Measurements from ENCODE around the gene PAPSS2.
"Not testable (repeated sequence)": the region's sequence is repeated elsewhere in the genome, so short reads cannot be mapped to it uniquely, and the experiment has no call there.

The PAPSS2 gene

DNA sequence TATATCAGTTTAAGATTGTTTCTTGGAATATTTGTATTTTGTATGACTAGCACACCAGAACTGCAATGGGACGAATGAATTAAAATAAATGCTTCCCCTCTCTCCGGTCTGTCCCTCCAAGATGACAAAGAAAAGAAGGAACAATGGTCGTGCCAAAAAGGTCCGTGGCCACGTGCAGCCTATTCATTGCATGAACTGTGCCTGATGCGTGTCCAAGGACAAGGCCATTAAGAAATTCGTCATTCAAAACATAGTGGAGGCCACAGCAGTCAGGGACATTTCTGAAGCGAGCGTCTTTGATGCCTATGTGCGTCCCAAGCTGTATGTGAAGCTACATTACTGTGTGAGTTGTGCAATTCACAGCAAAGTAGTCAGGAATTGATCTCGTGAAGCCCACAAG lies 17.2 kb upstream of the PAPSS2 start:
- no peak for DNase-seq

DNA sequence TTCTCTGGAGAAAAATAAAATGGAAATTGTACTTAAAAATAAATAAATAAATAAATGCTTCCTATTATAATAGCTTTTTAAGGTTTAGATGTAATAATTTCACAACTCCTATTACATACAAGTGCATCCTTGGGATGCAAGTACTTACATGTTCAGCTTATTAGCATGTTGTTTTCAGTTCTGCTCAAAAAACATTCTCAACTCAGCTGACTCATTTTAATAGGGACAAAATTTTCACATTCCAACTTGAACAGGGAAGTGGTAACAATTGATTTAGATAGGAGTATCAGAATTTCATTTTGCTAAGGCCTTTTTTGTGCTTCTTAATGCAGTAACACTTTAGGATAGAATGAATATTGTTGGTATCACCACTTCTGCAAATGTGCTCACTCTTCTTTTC lies 16.7 kb upstream of the PAPSS2 start:
- no peak for DNase-seq

DNA sequence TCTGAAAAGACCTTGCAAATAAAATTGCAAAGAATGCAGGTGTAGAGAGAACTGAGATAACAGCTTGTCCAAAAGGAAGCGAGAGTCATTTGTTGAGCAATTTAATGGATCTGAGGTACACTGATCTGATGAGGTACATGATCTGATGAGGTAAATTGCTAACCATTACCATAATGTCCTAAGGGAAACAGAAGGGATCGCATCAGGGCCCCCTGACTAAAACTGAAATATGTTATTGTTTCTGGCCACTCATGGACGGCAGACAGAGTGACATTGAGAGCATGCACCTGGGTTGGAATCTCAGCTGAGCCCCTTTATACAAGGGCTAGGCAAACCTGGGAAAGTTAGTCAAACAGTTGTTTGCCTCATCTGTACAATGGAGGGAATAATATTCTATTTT lies 15.8 kb upstream of the PAPSS2 start:
- DNase-seq, result no peak

DNA sequence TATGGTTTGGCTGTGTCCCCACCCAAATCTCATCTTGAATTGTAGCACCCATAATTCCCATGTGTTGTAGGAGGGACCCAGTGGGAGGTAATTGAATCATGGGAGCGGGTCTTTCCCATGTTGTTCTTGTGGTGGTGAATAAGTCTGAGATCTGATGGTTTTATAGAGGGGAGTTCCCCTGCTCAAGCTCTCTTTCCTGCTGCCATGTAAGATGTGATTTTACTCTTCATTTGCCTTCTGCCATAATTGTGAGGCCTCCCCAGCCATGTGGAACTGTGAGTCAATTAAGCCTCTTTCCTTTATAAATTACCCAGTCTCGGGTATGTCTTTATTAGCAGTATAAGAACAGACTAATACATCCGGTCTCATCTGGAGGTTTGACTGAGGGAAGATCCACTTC lies 15.2 kb upstream of the PAPSS2 start:
- DNase-seq, result not testable (repeated sequence)

DNA sequence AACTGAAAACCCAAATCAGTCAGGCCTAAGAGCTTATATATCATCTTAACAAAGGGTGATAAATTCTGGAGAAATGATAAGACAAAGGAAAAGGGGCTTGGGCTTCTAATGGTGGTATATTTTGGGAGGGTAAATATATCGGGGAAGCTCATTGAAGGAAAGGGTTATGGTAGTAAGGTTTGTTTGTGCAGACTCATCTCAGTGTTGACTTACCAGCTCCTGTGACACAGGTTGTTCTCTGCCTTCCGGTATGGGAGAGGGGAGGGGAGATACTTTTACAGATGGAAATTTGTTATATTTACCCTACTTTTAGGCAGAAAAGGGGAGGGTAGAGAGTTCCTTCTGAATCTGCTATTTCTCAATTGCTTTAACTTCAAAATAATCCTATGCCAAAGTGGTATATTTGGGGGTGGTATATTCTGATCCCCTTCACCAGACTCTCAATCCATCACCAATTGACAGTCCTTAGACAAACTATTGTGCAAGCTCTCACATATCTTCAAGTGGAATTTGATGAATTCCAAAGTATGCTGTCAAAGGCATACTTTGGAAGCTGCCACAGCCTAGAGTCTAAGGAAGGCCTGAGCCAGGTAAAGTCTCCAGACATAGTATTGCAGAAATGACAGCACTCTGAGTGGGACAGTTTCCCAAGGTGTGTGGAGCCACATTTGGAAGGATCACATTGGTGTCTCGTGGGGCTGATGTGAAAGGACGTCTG lies 13.3 kb upstream of the PAPSS2 start:
- no peak for DNase-seq

DNA sequence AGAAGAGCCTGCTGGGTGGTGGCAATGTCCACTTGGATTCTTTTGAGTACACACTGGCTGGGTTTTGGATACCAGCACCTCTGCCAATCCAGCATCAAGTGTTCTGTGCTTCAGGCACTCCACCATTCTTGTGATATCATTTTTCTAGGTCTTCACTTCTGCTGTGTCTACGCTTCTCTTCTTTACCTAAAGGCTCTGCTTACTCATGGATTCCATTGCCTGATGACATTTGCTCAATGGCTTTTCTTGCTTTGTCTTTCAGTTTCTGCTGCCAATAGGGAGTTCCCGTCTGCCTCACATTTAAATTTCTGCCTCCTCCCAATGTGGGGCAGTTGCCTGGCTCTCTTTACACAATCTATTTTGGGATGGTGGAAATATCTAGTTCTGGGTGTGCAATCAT lies 12.7 kb upstream of the PAPSS2 start:
- no peak for DNase-seq

DNA sequence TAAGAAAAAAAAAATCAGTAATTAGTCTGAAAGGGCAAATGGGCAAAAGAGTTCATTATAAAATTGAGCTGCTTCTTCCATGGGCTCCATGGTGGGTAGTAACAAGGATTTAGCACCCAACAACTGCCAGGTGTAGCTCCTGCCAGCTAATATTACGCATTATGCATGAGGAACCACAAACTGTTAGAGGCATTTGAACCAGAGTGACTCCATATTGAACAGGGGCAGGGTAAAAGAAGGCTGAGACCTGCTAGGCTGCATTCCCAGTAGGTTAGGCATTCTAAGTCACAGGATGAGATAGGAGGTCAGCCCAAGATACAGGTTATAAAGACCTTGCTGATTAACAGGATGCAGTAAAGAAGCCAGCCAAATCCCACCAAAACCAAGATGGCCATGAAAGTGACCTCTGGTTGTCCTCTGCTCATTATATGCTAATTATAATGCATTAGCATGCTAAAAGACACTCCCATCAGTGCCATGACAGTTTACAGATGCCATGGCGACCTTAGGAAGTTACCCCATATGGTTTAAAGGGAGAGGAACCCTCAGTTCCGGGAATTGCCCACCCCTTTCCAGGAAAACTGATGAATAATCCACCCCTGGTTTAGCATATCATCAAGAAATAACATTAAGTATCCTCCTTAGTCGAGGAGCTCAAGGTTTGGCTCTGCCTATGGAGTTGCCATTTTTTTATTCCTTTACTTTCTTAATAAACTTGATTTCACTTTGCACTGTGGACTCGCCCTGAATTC lies 8.7 kb upstream of the PAPSS2 start:
- no peak for DNase-seq

DNA sequence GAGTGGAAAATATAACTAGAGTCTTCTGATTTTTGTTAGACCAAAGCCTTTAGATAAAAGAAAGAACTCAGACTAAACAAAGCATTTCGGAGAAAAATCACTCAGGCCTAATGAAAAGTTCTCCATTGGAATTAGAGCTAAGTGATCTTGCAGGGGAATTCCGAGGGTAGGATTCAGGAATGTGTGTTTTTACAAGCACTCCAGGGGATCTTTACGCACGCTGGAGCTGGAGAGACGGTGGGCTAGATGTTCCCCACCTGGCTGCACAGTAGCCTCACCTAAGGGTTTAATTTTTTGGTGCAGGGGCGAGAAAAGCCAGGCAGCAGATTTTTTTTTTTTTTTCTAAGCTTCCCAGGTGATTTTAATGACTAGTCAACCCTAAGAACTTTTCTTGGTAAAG lies 7.9 kb upstream of the PAPSS2 start:
- DNase-seq, result no peak

DNA sequence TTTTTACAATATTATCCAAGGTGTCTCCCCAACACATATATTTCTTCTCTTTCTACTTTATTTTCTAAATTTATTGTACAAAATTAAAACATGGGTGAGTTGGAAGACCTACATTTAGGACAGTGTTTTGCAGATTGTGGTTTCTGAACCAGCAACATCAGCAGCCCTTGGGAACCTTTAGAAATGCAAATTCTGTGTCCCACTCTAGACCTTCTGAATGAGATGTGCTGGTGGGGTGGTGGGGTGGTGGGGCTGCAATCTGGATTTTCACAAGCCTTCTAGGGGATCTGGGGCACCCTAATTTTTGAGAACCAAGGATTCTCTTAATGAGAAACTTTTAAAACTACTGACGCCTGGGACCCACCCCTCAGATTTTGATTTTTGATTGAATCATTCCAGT lies 7.4 kb upstream of the PAPSS2 start:
- DNase-seq, result no peak

DNA sequence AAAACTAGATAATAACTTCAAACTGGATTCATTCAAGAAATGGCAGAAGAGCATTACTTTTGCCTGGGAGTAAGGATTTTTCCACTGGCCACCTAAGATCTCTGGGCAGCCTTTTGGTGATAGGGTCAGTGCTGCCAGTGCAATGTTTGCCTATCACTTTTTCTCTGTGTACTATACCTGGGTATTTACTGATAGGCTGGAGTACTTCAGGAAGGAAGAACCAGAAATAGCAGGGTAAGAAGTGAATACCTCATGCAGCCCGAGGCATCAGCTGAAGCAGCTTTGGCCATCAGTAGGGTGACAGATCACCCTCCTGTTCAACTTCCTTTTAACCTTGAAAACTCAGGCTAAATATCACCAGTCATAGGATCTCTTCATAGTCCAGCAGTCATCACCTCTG lies 5.5 kb upstream of the PAPSS2 start:
- DNase-seq, result no peak

DNA sequence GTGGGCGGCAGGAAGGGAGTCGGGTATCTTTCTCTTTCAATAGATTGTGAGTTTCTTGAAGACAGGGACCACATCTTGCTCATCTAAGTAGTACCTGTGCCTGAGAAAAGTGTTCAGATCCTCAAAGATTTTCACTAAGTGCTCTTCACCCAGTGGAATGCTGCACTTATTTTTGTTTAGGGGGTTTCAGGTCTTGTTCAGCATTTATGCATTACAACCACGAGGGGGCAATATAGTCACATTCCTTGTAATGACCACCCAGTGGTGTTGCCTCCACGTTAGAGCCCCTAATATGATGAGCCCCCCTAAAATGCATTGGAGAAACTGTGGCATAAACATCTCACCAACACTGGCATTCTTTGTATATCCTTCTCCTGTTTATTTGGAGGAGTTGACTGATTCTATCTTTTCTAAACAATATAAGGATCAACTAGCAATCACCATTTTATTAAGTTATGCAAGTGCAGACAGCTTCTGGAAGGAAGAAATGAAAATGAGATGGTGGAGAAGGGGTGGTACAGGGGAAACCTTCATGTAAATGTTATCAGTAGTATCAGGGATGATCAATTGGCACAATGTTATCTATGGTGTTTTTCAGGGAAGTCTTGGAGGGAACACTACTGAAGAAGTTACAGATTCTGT lies 3.1 kb upstream of the PAPSS2 start:
- peak; percentile 40 for DNase-seq

DNA sequence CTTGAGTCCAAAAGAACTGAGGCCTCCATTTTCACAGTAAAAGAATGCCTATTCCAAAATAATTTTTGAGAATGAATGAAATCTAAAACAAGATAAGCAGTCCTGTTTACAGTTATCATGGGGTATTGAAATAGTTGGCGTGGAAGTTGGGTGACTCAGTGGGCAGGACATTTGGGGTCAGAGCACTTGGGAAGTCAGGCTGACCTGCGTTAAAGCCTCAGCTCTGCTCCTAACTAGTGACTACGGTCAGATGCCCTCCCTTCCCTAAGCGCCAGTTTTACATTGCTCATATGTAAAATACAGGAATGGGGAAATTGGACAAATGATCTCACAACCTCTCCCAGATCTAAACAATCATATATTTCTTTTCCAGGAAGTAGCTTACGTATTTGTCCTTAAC lies 2.3 kb upstream of the PAPSS2 start:
- DNase-seq, result no peak

DNA sequence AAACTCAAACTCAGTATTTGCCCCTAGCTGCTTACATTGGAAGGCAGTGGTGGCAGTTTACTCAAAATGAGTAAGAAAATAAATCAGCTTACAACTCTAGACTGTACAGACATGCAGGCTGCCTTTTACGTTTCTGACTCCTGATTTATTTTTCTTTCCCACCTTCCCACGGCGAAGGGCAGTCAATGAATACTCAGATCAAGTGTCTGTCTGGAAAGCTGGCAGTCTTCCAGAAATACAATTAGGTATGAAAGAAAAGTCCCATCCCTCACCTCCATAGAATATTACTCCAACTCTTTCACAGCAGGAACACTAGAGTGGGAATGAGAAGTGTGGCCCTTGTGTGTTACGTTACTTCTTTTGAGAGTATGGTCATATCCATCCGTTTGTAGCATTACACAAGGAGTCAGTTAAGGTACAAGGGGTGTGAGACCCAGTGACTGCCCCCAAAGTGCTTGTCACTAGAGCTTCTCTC lies 1.3 kb upstream of the PAPSS2 start:
- peak; percentile 20 for DNase-seq

DNA sequence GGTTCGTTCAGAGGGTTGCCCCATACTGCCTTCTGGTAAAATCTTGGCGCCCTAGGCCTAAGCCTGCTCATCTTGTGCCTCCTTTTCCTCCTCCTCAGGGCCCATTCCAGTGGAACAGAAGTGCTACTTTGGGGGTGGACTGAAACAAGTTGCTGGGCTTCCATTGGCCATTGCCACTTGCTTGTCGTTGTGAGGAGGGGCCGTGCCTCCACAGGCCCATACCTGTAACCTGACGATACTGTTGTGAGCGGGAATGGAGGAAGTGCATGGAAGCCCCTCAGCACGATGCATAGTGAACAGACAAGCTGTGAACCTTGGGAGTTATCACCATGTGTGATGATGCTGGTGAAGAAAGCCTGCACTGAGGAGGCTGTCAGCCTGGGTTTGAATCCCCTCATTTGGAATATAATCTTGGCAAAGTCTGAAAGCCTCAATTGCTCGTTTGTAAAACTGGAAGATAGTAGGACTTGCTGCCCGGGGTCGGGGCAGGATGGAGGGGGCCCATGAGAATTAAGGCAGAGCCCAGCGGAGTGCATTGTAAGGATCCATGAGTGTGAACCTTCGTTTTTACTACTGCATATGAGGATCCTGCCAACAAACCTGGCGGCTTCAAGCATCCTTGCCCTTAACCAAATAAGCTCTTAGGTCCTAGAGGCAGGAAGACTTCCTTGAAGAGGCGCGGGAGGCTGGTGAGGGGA lies 671 bp upstream of the PAPSS2 start:
- DNase-seq, result peak; percentile 43

DNA sequence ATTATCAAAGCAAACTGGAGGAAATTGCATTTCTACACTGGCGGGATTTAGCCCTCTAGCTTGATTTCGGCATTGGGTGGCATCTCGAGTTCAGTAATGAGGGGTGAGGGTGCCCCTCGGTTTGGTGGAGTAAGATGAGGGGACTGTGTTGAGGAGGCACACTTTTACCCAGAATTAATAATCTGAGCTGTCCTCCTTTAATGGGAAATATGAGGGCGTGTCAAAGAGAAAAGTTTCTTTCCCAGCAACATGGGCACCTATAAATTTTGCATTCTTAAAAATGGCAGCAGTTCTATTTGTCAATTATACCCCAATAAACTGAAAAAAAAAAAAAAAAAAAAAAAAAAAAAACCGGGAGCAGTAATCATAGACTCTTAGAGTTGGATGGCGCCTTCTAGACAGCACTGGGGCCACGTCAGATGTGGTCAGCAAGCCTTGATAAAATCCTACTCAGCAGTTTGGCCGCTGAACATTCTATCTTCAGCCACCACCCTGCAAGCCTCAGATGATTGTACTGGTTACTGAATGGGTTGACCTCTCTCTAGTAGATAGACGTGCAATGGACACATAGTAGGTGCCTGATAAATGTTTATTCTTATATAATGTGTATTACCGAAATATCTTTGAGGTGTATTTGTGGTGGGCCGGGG lies 931 bp downstream of the PAPSS2 start:
- DNase-seq, result no peak

DNA sequence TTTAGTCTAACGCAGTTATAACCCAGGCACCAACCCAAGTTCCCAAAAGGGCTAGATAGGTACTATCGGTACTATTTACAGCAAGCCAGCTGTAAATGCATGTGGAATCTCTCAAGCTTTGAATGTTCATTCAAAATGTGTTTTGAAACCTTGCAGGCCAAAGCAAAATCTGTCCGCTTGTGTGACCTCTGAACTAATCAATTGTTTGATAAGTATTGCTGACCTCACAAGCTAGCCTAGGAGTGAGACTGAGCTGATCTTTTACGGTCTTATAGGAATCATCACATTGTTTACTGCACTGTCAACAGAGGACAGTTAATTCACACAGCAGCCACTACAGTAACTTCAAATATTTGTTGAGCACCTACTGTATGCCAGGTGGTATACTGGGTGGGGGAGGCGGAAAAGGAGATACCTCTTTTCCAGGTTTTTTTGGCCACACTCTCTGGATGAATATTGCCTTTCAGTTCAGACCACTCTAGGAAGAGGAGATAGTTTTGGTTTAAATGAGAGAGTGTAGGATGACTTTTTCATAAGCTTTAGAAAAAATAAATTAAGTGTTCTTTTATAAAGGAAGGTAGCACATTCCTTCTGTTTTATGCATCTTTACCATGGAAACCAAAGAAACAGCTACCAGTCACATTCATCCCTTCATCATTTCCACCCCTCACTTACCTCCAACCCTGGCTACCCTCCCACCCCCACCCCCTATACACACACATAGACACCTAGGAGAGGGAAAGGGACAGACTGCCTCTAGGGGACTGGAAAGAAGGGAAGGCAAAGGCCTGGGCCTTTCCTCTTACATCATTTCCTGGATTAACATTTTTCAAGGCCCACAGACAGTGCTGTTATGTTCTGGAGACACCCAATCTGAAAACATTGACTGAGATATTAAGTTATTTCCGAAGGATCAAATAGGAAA lies 2.4 kb downstream of the PAPSS2 start:
- no peak for DNase-seq

DNA sequence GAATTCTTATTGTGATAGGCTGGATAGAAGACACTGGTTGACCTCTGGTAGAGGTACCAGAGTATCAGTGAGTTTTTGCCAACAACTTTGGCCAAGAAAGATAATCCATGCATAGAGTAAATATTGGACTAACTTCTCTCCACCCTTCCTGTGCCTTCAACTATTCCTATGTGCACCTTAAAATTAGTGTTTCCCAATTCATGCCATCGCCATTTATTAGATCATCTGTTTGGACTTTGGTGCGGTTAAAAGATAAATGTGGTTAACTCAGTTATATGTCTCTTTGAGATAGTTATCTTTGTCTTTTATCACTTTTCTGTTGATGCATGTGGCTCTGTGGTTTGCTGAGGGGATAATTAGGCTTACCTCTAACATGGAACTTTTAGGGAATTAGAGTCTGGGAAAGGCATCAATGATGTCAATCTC lies 4.6 kb downstream of the PAPSS2 start:
- DNase-seq, result no peak

DNA sequence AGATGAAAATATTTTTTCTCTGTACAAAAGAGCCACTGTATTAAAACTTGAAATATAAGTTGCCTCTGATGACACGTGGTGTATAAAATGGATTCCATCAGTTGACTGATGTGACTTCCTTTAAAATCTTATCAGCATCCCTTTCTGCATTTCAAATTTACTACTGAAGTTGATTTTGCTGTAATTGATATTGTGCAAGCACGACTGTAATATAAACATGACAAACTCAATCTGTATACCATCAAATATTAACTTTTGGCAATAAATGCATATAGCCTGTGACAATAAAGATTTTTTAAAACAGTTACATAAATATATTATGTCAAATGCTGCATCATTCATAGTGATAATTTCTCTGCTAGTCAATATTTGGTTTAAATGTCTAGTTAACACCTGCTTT lies 7.8 kb downstream of the PAPSS2 start:
- no peak for DNase-seq

DNA sequence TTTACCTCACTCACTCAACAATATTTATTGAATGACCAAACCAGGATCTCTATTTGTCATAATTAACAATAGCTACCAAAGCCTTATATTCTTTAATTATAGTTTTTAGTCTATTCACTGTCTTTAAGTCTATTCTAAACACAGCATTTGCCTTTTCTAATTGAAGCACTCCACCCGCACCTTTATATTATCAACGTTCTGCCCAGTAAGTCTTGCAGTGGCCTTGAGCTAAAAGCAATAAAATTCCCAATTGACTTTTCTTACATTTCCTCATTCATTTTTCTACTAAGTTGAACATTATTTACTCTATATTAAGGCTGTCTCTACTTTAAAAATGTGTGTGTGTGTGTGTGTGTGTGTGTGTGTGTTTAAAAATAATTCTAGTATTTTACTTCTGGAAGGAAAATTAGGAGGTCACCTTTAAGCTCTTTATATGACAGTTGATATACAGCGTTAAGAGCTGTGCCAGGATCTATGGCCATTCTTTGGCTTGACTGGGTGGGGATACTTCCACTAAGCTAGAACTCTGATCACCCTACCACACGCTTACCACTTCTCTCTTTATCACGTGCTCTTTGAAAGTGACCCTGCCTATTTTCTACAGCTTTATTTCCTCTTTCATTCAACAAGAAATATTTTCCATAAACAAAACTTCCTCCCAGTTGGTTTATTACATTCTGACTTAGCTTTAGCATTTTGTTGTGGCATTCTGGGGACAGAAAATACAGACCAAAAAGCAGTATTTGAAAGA lies 8.8 kb downstream of the PAPSS2 start:
- no peak for DNase-seq

DNA sequence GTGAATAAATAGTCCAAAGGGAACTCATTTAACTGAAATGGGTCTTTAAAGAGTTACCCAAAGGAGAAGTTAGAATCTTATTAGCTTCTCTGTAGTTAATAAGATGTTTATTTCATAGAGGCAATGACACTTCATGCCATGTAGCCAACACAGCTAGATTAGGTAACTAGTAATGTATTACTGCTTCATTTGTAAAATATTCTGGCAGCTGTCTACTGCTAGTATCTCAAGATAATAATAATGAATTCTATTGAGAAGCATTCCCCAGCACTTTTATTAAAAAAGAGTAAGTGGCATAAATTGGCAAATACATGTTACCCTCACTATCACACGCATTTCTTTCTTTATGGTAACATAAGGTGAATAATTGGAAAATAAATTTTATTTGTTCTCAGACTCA lies 10.1 kb downstream of the PAPSS2 start:
- DNase-seq, result no peak

DNA sequence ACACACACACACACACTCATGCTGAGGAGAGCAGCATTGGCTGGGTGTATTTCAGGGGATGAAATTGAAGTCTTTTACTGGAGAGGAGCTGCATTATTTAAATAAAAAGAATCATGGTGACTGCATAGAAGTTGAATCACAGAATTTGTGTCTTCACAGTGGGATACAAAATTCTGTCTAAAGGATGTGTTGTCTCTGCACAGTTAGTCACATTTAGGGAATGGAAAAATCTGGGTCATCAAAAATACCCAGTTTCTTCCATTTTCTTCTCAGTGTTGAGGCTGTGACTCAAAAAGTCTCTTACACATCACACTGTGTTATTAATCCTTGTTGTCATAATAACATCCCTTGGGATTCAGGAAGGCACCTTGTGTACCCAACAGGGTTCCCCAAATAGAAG lies 10.9 kb downstream of the PAPSS2 start:
- DNase-seq, result no peak

All from right kidney (tissue), 1 donor.